ENCODE measurements around the gene NELL1.

NELL1 gene

DNA sequence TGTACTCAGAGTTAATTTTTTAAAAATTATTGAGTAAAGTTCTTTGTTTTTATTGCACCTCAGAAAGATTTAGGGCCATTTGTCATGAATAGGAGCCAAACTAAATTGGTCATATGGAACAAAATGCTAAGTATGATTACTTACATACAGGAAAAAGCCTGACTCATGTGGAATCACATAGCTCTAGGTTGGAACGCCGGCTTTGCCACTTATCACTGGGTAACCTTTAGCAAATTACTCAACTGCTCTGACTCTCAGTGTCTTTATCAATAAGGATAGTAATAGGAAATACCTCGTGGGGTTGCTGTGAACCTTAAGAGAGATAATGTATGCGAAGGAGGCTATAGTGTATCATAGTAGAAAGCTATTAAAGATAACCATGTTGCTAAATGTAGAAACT is 638.5 kb downstream of the NELL1 start:
- H3K27me3 ChIP-seq (ENCODE audit: insufficient read depth, poor library complexity, severe bottlenecking): no peaks in the 10 kb centered on the region
- H3K27ac ChIP-seq (replicated peaks): no peak overlapping the region
- DNase-seq (ENCODE audit: low read depth in 1 of 2, low spot score in 1 of 2): no peak
- no peak overlapping the region for H3K4me3 ChIP-seq (replicated peaks; ENCODE audit: insufficient read depth, low read length)
- TF ChIP-seq POLR2AphosphoS5 (IDR thresholded peaks at IDR 0.05; ENCODE audit: low read depth): no peak
- TF ChIP-seq CTCF (IDR thresholded peaks at IDR 0.05; ENCODE audit: insufficient read depth, low read length): no peak
- no peak for TF ChIP-seq REST (IDR thresholded peaks at IDR 0.05; ENCODE audit: insufficient replicate concordance, low read depth)
- TF ChIP-seq GABPA (IDR thresholded peaks at IDR 0.05; ENCODE audit: low read depth): no peak
- TF ChIP-seq SPI1 (IDR thresholded peaks at IDR 0.05; ENCODE audit: borderline replicate concordance, low read depth): no peak

- Histone ChIP-seq H3K4me3 (replicated peaks; ENCODE audit: insufficient read depth, low read length) (no peak overlapping the region), H3K27me3 (ENCODE audit: insufficient read depth, poor library complexity, severe bottlenecking) (no peaks in the 10 kb centered on the region)
- TF ChIP-seq SPI1 (IDR thresholded peaks at IDR 0.05; ENCODE audit: borderline replicate concordance, low read depth) (no peak), GABPA (IDR thresholded peaks at IDR 0.05; ENCODE audit: low read depth) (no peak), POLR2AphosphoS5 (IDR thresholded peaks at IDR 0.05; ENCODE audit: low read depth) (no peak), CTCF (IDR thresholded peaks at IDR 0.05; ENCODE audit: insufficient read depth, low read length) (no peak), REST (IDR thresholded peaks at IDR 0.05; ENCODE audit: insufficient replicate concordance, low read depth) (no peak)
These were observed 647.2 kb downstream of the NELL1 start for GRCh38 chr11:21316591-21316990.

GRCh38 chr11:21321072-21321471 is 651.7 kb downstream of the NELL1 start:
- no peak overlapping the region for H3K4me3 ChIP-seq (replicated peaks; ENCODE audit: insufficient read depth, low read length)
- DNase-seq (ENCODE audit: low read depth in 1 of 2, low spot score in 1 of 2): no peak
- no peaks in the 10 kb centered on the region for H3K27me3 ChIP-seq (ENCODE audit: insufficient read depth, poor library complexity, severe bottlenecking)
- TF ChIP-seq POLR2AphosphoS5 (IDR thresholded peaks at IDR 0.05; ENCODE audit: low read depth): no peak
- no peak for TF ChIP-seq CTCF (IDR thresholded peaks at IDR 0.05; ENCODE audit: insufficient read depth, low read length)
- TF ChIP-seq SPI1 (IDR thresholded peaks at IDR 0.05; ENCODE audit: borderline replicate concordance, low read depth): no peak
- no peak for TF ChIP-seq GABPA (IDR thresholded peaks at IDR 0.05; ENCODE audit: low read depth)
- TF ChIP-seq REST (IDR thresholded peaks at IDR 0.05; ENCODE audit: insufficient replicate concordance, low read depth): no peak
- no peak overlapping the region for H3K27ac ChIP-seq (replicated peaks)

More at GRCh38 chr11:21316591-21316990, 647.2 kb downstream of the NELL1 start:
- no peak overlapping the region for H3K27ac ChIP-seq (replicated peaks)
- no peak for DNase-seq (ENCODE audit: low read depth in 1 of 2, low spot score in 1 of 2)
